ENCODE measurements around the gene PPP1R11. TPM values are rescaled to one million over a fixed set of nuclear protein-coding genes. Genes with fewer than 3 reads are reported as not detected.
A peak's percentile ranks its signal among the peaks of the same experiment; 100 is the strongest.

PPP1R11 gene
- total and polyA plus RNA-seq, 2 of the 13 experiments (the other 11 are each of a cell fraction or from before 2014, with no cell fraction given) = 32.1 to 58.9 TPM

- TF ChIP-seq, protein P1, sequence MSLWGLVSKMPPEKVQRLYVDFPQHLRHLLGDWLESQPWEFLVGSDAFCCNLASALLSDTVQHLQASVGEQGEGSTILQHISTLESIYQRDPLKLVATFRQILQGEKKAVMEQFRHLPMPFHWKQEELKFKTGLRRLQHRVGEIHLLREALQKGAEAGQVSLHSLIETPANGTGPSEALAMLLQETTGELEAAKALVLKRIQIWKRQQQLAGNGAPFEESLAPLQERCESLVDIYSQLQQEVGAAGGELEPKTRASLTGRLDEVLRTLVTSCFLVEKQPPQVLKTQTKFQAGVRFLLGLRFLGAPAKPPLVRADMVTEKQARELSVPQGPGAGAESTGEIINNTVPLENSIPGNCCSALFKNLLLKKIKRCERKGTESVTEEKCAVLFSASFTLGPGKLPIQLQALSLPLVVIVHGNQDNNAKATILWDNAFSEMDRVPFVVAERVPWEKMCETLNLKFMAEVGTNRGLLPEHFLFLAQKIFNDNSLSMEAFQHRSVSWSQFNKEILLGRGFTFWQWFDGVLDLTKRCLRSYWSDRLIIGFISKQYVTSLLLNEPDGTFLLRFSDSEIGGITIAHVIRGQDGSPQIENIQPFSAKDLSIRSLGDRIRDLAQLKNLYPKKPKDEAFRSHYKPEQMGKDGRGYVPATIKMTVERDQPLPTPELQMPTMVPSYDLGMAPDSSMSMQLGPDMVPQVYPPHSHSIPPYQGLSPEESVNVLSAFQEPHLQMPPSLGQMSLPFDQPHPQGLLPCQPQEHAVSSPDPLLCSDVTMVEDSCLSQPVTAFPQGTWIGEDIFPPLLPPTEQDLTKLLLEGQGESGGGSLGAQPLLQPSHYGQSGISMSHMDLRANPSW (CRISPR knock-in tag; IDR thresholded peaks at IDR 0.05; ENCODE audit: borderline replicate concordance) = peak; percentile 98
- no peak for TF ChIP-seq CBX2 (IDR thresholded peaks at IDR 0.05; ENCODE audit: low read depth, low read length)
- TF ChIP-seq CBX2 (CRISPR knock-in tag; IDR thresholded peaks at IDR 0.05; ENCODE audit: low read depth) = no peak
- no peak for TF ChIP-seq SUZ12 (IDR thresholded peaks at IDR 0.05; ENCODE audit: low read depth, low read length)
- no peak; the same call in 1 of the 2 replicates for TF ChIP-seq ZNF230 (CRISPR knock-in tag; IDR thresholded peaks at IDR 0.05)
- TF ChIP-seq TIGD3 (CRISPR knock-in tag; IDR thresholded peaks at IDR 0.05; ENCODE audit: borderline replicate concordance) = no peak; the same call in none of the 2 replicates
- peak; percentile 70; the same call in 1 of the 2 replicates for TF ChIP-seq SSRP1 (CRISPR knock-in tag; IDR thresholded peaks at IDR 0.05)
- TF ChIP-seq AFF4 (CRISPR knock-in tag; IDR thresholded peaks at IDR 0.05) = peak; percentile 65; the same call in 1 of the 2 replicates
- TF ChIP-seq, protein P2, sequence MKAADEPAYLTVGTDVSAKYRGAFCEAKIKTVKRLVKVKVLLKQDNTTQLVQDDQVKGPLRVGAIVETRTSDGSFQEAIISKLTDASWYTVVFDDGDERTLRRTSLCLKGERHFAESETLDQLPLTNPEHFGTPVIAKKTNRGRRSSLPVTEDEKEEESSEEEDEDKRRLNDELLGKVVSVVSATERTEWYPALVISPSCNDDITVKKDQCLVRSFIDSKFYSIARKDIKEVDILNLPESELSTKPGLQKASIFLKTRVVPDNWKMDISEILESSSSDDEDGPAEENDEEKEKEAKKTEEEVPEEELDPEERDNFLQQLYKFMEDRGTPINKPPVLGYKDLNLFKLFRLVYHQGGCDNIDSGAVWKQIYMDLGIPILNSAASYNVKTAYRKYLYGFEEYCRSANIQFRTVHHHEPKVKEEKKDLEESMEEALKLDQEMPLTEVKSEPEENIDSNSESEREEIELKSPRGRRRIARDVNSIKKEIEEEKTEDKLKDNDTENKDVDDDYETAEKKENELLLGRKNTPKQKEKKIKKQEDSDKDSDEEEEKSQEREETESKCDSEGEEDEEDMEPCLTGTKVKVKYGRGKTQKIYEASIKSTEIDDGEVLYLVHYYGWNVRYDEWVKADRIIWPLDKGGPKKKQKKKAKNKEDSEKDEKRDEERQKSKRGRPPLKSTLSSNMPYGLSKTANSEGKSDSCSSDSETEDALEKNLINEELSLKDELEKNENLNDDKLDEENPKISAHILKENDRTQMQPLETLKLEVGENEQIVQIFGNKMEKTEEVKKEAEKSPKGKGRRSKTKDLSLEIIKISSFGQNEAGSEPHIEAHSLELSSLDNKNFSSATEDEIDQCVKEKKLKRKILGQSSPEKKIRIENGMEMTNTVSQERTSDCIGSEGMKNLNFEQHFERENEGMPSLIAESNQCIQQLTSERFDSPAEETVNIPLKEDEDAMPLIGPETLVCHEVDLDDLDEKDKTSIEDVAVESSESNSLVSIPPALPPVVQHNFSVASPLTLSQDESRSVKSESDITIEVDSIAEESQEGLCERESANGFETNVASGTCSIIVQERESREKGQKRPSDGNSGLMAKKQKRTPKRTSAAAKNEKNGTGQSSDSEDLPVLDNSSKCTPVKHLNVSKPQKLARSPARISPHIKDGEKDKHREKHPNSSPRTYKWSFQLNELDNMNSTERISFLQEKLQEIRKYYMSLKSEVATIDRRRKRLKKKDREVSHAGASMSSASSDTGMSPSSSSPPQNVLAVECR (CRISPR knock-in tag; IDR thresholded peaks at IDR 0.05; ENCODE audit: borderline replicate concordance) = peak; percentile 97; the same call in 1 of the 2 replicates
- TF ChIP-seq ELF3 (CRISPR knock-in tag; IDR thresholded peaks at IDR 0.05) = peak; percentile 87
- TF ChIP-seq, protein P3, sequence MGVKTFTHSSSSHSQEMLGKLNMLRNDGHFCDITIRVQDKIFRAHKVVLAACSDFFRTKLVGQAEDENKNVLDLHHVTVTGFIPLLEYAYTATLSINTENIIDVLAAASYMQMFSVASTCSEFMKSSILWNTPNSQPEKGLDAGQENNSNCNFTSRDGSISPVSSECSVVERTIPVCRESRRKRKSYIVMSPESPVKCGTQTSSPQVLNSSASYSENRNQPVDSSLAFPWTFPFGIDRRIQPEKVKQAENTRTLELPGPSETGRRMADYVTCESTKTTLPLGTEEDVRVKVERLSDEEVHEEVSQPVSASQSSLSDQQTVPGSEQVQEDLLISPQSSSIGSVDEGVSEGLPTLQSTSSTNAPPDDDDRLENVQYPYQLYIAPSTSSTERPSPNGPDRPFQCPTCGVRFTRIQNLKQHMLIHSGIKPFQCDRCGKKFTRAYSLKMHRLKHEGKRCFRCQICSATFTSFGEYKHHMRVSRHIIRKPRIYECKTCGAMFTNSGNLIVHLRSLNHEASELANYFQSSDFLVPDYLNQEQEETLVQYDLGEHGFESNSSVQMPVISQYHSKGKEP (CRISPR knock-in tag; IDR thresholded peaks at IDR 0.05) = 0 out of 2 replicates have a peak, but pooled peaks have one; percentile 54
- TF ChIP-seq, protein P4, sequence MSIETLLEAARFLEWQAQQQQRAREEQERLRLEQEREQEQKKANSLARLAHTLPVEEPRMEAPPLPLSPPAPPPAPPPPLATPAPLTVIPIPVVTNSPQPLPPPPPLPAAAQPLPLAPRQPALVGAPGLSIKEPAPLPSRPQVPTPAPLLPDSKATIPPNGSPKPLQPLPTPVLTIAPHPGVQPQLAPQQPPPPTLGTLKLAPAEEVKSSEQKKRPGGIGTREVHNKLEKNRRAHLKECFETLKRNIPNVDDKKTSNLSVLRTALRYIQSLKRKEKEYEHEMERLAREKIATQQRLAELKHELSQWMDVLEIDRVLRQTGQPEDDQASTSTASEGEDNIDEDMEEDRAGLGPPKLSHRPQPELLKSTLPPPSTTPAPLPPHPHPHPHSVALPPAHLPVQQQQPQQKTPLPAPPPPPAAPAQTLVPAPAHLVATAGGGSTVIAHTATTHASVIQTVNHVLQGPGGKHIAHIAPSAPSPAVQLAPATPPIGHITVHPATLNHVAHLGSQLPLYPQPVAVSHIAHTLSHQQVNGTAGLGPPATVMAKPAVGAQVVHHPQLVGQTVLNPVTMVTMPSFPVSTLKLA (IDR thresholded peaks at IDR 0.05) = no peak
Observed at GRCh38 chr6:30061092-30061857, 5.7 kb upstream of the PPP1R11 start, which contains the start of gene POLR1H (continued).
